Epithelial cell of esophagus (primary cell): ENCODE measurements around the gene MARF1.
"Not testable (repeated sequence)": the region's sequence is repeated elsewhere in the genome, so short reads cannot be mapped to it uniquely, and the experiment has no call there.

Source experiments
- DNase-seq: peaks from one replicate; pipeline ENCODE4 v3.0.0; 2010; ENCODE audit warnings: low read depth
- H3K4me3 ChIP-seq: 2 replicates; pipeline ENCODE4 v1.5.1; 2011; ENCODE audit warnings: mild to moderate bottlenecking, low read length, control low read depth
- TF ChIP-seq, protein P1 (sequence below): IDR thresholded peaks from 2 replicates; pipeline ENCODE4 v1.5.1; 2011; ENCODE audit warnings: low read depth, mild to moderate bottlenecking, low read length, control low read depth, inconsistent platforms; ENCODE audit not compliant: insufficient read depth; ENCODE audit errors: missing control alignments

Gene MARF1

DNA sequence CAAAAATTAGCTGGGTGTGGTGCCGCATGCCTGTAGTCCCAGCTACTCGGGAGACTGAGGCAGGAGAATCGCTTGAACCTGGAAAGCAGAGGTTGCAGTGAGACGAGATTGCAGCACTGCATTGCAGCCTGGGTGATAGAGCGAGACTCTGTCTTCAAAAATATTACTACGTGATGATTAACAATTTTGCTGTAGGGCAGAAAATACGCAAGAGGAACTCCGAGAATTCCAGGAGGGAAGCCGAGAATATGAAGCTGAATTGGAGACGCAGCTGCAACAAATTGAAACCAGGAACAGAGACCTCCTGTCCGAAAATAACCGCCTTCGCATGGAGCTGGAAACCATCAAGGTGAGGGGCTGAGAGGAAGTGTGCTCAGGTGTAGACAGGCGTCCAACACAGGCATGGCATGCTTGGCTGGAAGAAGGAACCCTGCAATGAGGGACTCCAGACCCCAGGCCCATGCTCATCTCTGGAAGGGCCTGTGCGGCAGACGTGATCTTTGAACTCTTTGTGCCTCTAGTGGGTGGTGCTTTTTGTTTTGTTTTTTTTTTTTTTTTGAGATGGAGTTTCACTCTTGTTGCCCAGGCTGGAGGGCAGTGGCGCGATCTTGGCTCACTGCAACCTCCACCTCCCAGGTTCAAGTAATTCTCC lies 24.3 kb upstream of the MARF1 start:
- DNase-seq: no peak
- no peak overlapping the region for H3K4me3 ChIP-seq
- TF ChIP-seq, protein P1, sequence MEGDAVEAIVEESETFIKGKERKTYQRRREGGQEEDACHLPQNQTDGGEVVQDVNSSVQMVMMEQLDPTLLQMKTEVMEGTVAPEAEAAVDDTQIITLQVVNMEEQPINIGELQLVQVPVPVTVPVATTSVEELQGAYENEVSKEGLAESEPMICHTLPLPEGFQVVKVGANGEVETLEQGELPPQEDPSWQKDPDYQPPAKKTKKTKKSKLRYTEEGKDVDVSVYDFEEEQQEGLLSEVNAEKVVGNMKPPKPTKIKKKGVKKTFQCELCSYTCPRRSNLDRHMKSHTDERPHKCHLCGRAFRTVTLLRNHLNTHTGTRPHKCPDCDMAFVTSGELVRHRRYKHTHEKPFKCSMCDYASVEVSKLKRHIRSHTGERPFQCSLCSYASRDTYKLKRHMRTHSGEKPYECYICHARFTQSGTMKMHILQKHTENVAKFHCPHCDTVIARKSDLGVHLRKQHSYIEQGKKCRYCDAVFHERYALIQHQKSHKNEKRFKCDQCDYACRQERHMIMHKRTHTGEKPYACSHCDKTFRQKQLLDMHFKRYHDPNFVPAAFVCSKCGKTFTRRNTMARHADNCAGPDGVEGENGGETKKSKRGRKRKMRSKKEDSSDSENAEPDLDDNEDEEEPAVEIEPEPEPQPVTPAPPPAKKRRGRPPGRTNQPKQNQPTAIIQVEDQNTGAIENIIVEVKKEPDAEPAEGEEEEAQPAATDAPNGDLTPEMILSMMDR: no peak

DNA sequence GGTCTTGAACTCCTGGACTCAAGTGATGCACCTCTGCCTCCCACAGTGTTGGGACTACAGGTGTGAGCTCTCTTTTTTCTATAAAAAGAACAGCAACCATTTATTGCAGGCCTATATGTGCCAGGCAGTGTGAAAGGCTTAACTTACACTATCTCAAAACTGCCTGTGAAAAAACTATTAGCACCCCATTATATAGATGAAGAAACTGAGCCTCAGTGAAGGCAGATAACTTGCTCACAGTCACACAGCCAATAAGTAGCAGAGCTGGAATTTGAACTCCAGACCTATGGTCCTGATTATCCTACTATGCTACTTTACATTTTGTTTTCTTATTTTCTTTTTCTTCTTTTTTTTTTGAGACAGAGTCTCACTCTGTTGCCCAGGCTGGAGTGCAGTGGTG lies 22.2 kb upstream of the MARF1 start:
- DNase-seq: no peak
- no peak overlapping the region for H3K4me3 ChIP-seq
- TF ChIP-seq, protein P1: no peak

DNA sequence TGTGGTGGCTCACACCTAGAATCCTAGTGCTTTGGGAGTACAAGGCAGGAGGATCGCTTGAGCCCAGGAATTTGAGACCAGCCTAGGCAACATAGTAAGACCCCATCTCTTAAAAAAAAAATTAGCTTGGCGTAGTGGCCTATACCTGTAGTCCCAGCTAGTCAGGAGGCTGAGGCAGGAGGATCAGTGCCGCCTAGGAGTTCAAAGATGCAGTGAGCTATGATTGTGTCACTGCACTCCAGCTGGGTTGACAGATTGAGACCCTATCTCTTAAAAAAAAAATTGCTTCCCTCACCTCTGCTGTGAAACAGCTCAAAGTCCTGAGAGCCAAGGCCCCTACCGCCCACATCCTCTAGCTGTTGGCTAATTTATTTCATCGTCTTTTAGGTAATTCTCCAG lies 17.2 kb upstream of the MARF1 start:
- DNase-seq: no peak
- H3K4me3 ChIP-seq: no peak overlapping the region
- TF ChIP-seq, protein P1: no peak

DNA sequence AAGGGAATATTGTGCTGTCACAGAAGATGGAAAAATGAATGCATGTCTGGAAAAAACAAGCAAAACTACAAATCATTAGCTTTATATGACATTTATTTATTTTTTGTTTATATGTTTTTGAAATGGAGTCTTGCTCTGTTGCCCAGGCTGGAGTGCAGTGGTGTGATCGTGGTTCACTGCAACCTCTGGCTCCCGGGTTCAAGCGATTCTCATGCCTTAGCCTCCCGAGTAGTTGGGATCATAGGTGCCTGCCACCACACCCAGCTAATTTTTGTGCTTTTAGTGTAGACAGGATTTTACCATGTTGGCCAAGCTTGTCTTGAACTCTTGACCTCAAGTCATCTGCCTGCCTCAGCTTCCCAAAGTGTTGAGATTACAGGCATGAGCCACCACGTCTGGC lies 15.6 kb upstream of the MARF1 start:
- TF ChIP-seq, protein P1: no peak
- no peak for DNase-seq
- no peak overlapping the region for H3K4me3 ChIP-seq

DNA sequence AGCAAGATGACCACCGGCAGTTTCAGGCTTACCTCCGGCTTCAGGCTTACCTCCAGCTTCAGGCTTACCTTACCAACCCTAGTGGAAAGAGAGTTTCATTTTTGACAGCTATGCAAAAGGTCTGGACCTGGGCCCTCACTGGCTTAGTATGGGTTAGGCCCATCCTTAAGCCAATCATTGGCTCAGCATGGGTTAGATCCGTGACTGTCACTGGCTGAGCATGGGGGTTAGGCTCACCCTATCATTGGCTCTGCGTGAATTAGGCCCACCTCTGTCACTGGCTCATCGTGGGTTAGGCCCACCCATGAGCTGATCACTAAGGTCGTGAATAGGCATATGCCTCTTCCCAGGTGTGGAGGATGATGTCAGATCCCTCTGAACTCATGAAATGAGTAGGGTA lies 15.2 kb upstream of the MARF1 start:
- no peak for DNase-seq
- TF ChIP-seq, protein P1: no peak
- H3K4me3 ChIP-seq: no peak overlapping the region

DNA sequence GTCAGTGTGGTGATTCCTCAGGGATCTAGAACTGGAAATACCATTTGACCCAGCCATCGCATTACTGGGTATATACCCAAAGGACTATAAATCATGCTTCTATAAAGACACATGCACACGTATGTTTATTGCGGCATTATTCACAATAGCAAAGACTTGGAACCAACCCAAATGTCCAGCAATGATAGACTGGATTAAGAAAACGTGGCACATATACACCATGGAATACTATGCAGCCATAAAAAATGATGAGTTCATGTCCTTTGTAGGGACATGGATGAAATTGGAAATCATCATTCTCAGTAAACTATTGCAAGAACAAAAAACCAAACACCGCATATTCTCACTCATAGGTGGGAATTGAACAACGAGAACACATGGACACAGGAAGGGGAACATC lies 12.6 kb upstream of the MARF1 start:
- H3K4me3 ChIP-seq, DNase-seq: not testable (repeated sequence)

DNA sequence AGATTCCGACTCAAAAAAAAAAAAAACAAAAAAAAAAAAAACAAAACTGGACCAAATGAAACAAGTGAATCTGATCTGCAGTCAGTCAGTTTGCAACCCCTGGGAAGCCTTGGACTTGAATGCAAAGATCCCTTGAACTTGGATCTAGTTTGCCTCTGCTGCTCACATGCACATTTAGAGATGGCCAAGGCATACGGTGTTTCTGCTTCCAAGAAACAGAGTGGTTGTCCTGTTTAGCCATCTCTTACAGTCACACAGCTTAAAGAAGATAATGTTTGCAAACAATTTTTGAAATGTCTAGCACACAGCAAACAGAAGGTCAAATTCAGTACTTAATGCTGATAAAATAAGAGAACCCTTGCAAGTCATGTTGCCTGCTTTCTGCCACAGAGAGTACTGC lies 11.6 kb upstream of the MARF1 start:
- no peak overlapping the region for H3K4me3 ChIP-seq
- DNase-seq: no peak
- TF ChIP-seq, protein P1: no peak

DNA sequence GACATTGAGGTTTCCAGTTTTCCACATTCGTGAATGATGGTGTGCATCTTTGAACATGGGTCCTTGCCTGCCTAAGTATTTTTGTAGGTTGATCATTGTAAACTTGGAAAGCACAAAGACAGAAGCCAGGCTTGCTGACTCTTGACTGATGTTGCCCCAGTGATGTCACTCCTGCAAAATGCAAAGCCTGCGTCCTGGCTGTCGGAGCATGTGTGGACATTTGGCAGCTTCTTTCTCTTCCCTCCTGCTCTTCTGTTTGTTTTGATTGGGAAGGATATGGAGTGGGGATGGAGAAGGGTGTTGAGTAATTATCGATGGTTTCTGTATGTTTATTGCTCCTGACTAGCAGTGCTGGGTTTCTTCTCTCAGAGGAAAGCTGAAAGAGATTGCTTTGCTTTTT lies 10.3 kb upstream of the MARF1 start:
- TF ChIP-seq, protein P1: no peak
- DNase-seq: peak; percentile 94
- peak overlapping the region; percentile 8 for H3K4me3 ChIP-seq
